ENCODE measurements around the gene TIAM2.
"Not testable (repeated sequence)": the region's sequence is repeated elsewhere in the genome, so short reads cannot be mapped to it uniquely, and the experiment has no call there.

Gene TIAM2

GRCh38 chr6:155259204-155259603 is 264.1 kb downstream of the TIAM2 start:
- no peak for DNase-seq (ENCODE audit: low read depth in 3 of 3)

- no peak for DNase-seq (ENCODE audit: low read depth in 3 of 3)
Measured at GRCh38 chr6:155259897-155260296, 264.8 kb downstream of the TIAM2 start.

GRCh38 chr6:155260686-155261085 is 265.6 kb downstream of the TIAM2 start:
- no peak for DNase-seq (ENCODE audit: low read depth in 3 of 3)

- no peak for DNase-seq (ENCODE audit: low read depth in 3 of 3)
Measured at GRCh38 chr6:155261111-155261900, 266.2 kb downstream of the TIAM2 start.

GRCh38 chr6:155262655-155263054 is 267.5 kb downstream of the TIAM2 start:
- no peak for DNase-seq (ENCODE audit: low read depth in 3 of 3)

- no peak for DNase-seq (ENCODE audit: low read depth in 3 of 3)
Measured at GRCh38 chr6:155263373-155264063, 268.4 kb downstream of the TIAM2 start, which contains the start of gene CLDN20. Gene CLDN20, plus strand, starts transcription at chr6:155264013. Its CDS starts 11,707 bp downstream, at chr6:155275720.

- no peak for DNase-seq (ENCODE audit: low read depth in 3 of 3)
Measured at GRCh38 chr6:155264693-155265320, 269.7 kb downstream of the TIAM2 start.

GRCh38 chr6:155265843-155266535 is 270.9 kb downstream of the TIAM2 start:
- DNase-seq (ENCODE audit: low read depth in 3 of 3): no peak

GRCh38 chr6:155267411-155267810 is 272.3 kb downstream of the TIAM2 start:
- DNase-seq (ENCODE audit: low read depth in 3 of 3): no peak

GRCh38 chr6:155268088-155268867 is 273.2 kb downstream of the TIAM2 start:
- not testable (repeated sequence) for DNase-seq (ENCODE audit: low read depth in 3 of 3)

- DNase-seq (ENCODE audit: low read depth in 3 of 3): no peak
Measured at GRCh38 chr6:155269765-155270164, 274.6 kb downstream of the TIAM2 start.

GRCh38 chr6:155270561-155271091 is 275.5 kb downstream of the TIAM2 start:
- DNase-seq (ENCODE audit: low read depth in 3 of 3): no peak

- DNase-seq (ENCODE audit: low read depth in 3 of 3): no peak
Measured at GRCh38 chr6:155271145-155271544, 276.0 kb downstream of the TIAM2 start.

GRCh38 chr6:155272353-155273232 is 277.5 kb downstream of the TIAM2 start:
- DNase-seq (ENCODE audit: low read depth in 3 of 3): no peak

- DNase-seq (ENCODE audit: low read depth in 3 of 3): no peak
Measured at GRCh38 chr6:155273431-155273830, 278.3 kb downstream of the TIAM2 start.

GRCh38 chr6:155274106-155274505 is 279.0 kb downstream of the TIAM2 start:
- DNase-seq (ENCODE audit: low read depth in 3 of 3): no peak

- no peak for DNase-seq (ENCODE audit: low read depth in 3 of 3)
Measured at GRCh38 chr6:155274533-155274932, 279.4 kb downstream of the TIAM2 start.

GRCh38 chr6:155275808-155276480 is 280.8 kb downstream of the TIAM2 start:
- DNase-seq (ENCODE audit: low read depth in 3 of 3): no peak

- DNase-seq (ENCODE audit: low read depth in 3 of 3): no peak
Measured at GRCh38 chr6:155276638-155277037, 281.5 kb downstream of the TIAM2 start.
